Activated naive CD4-positive, alpha-beta T cell treated with anti-CD3 and anti-CD28 coated beads, Interleukin-2, amount 50 U/mL, for 72 hours (primary cell): ENCODE results near the gene IKBKE. TPM values are rescaled to one million over a fixed set of nuclear protein-coding genes. Genes with fewer than 3 reads are reported as not detected.

Source experiments
- ATAC-seq, 2 donors: fragments of 150-1000 bp; cut with Tn5 transposase; 2 replicates each; pipeline ENCODE4 v1.10.0; 2021; ENCODE audit warnings: mild to moderate bottlenecking in 2 of 2, moderate library complexity in 2 of 2
- DNase-seq, 2 donors: peaks; one replicate each; pipeline ENCODE4 v3.0.0; 2021 to 2022; ENCODE audit warnings: low spot score in 2 of 2
- H3K27ac Mint-ChIP-seq, 2 donors: one replicate each; pipeline ENCODE4 v1.8.0; 2022; ENCODE audit warnings: mild to moderate bottlenecking in 2 of 2, mixed read lengths in 2 of 2
- H3K36me3 Mint-ChIP-seq, 2 donors: one replicate each; pipeline ENCODE4 v1.8.0; 2022; ENCODE audit warnings: mixed read lengths in 2 of 2
- H3K9me3 Mint-ChIP-seq, 2 donors: one replicate each; pipeline ENCODE4 v1.8.0; 2022; ENCODE audit warnings: mixed read lengths in 2 of 2
- total RNA-seq, 2 donors: library from RNA; stranded (reverse); gene quantifications; one replicate each; pipeline ENCODE4 v1.2.3, GENCODE V29; 2022

The IKBKE gene
- total RNA-seq, 2 donors from 2014 or later, result 4.5 to 40.7 TPM

DNA sequence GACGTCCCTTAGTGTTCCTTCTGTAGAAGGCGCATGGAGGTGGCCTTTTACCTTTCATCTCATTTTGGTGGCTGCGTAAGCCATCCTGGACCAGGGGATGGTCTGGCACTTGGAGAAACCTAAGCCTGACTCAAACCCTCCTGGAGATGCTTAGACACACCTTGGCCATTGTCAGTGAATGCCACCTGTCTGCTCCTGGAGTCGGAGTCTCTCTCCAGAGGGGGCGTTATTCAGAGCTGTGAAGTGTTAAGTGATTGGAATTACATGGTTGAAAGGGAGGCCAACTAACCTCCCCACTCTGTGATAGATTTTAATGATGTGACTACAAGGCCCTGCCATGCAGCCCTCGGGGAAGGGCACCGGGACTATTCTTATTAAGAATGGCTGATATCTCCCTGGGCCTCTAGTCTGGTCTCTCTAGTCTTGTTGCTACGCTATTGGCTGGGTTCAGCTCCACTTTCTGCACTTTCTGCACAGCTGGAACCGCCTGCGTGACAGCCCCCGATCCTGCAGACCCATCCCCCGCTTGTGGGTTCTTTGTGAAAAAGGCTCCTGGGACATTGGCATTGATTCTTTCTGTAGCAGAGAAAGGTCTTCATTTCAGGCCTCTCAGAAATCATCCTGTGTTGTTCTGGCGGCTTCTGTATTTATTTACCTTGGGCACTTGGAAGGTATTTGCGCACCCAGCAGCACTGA is 41.2 kb downstream of the IKBKE start:
- ATAC-seq (no peak), DNase-seq (no peak)
- H3K27ac Mint-ChIP-seq, result no peak overlapping the region
- no peaks in the 10 kb centered on the region for H3K9me3 Mint-ChIP-seq
- peaks cover 0 to 5% of the 10 kb centered on the region in 2 donors for H3K36me3 Mint-ChIP-seq

DNA sequence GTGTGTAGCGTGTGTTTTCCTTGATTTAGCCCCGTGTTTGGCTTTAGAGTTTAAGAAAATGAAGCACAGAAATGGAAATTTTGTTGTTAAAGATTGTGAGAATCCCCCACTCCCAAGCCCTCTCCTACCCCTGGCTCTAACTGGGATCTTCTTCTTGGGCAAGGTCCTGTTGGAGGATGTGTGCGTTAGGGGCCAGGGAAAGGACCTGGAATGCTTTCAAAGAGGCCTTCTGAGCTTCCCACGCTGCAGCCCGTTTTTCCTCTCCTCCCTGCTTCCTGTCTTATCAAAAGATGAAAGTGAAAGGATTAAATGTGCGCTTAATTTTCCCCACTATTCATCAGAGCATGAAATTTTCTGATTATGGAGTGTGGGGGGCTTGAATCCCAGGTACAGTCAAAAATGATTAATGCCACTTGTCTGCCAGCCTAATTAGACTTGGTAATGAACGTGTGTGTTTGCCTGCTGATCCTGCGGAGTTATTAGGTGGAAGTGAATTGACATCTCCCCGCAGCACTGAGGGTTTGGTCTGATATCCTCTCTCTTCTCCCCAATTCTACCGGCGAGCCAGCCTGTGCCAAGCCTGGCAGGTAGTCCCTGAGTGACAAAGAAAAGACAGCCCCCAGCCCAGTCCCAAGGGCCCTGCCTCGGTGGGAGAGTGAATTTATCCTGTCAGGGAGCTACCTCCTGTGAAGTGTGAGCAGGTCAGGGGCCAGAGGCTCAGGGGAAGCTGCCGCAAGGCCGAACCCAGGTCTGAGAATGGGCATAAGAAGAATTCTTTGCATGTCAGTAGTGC is 42.0 kb downstream of the IKBKE start:
- ATAC-seq (no peak), DNase-seq (no peak)
- Mint-ChIP-seq H3K36me3 (peaks cover 0 to 5% of the 10 kb centered on the region in 2 donors), H3K27ac (no peak overlapping the region), H3K9me3 (no peaks in the 10 kb centered on the region)

DNA sequence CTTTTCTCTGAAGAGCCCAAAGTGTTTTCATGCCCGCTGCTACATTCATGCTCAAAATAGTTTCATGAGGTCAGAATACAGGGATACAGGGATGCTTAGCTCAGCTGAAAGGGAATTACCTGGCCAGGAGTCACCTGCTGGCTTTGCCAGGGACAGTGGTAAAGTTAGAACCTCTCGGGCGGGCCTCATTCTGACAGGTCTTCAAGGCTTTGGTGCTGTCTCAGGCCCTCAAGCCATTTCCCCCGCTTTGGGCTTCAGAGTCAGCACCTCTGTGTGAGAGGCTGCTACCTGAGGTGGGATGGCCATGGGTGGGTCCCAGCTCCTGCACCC is 42.5 kb downstream of the IKBKE start:
- Mint-ChIP-seq H3K36me3 (peaks cover 0 to 5% of the 10 kb centered on the region in 2 donors), H3K27ac (no peak overlapping the region), H3K9me3 (no peaks in the 10 kb centered on the region)
- no peak for ATAC-seq
- DNase-seq, result no peak

DNA sequence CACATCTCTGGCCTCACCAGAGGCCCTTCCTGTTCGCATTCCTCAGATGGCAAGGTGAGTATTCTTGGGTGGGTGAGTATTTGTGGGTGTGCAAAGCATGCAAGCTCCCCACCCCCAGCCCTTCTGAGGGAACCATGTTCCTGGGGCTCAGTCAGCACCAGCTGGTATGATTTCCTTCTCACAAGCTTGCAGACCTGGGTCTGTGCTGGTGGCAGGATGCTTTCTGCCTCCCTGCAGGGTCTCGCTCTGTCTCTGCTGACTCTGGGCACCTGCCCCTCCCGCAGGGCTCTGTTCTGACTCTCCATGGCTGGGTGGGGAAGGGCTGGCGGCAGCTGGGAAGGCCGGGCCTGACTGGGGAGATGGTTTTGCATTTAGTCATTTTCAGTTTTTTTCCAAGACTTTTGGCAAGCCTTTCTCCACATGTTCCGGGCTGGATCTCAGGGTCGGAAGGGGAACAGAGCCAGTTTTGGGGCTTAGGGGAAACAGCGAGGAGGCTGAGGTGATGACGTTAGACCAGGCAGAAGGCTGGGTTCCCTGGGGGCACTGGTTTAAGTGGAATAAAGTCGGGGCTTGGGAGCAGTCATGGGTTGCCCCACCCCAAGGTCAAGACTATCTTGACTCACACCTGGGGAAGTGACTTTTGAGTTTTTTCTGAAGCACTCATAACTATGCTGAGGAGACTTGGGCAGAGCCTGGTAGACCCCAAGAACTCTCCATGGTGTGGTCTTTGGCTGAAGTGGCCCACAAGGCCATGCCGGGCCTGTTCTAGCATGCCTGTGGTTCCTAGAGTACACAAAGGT is 43.2 kb downstream of the IKBKE start:
- no peak overlapping the region for H3K27ac Mint-ChIP-seq
- DNase-seq (no peak), ATAC-seq (peak in 1 of 2 donors; percentile 14)
- peaks cover 0 to 5% of the 10 kb centered on the region in 2 donors for H3K36me3 Mint-ChIP-seq
- H3K9me3 Mint-ChIP-seq, result no peaks in the 10 kb centered on the region

DNA sequence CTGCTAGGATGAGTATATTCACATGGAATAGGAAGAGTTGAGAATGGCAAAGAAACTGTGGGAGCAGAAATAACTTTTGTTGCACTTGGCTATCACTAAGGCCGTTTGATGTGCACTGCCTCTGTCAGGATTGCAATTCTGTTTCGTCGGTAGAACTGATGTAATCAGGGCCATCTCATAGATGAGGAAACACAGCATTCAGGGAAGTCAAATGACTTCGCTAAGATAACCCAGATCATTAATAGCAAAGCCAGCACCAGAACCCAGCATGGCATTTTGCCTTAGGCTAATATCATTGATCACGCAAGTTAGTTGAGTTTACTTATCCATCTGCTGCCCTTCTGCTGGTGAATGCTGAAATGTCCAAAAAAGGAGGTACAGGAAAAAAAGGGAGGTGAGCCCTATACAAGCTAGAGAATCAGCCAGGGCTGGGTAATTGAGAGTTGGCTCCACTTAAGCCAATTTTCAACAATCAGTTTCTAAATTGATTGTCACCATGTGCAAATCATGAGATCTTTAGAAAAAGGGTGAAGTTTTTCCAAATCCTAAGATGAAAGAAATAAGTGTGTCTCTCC is 44.6 kb downstream of the IKBKE start:
- DNase-seq (no peak), ATAC-seq (no peak)
- no peak overlapping the region for H3K27ac Mint-ChIP-seq

DNA sequence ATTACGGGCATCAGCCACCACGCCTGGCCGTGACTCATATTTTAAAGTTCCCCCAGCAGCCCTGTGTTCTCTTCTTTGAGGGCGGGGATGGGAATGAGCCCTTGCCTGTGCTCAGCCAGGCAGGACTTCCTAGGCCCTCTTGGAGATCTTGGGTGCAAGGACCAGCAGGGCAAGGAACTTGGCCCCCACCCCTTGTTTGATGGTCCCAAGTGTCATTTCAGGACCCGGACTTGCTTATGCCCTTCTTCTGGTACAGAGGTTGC is 46.4 kb downstream of the IKBKE start:
- DNase-seq, result no peak
- no peaks in the 10 kb centered on the region for H3K9me3 Mint-ChIP-seq
- H3K27ac Mint-ChIP-seq, result no peak overlapping the region
- no peak for ATAC-seq
- H3K36me3 Mint-ChIP-seq, result no peaks in the 10 kb centered on the region

More for the DNA sequence above, 44.6 kb downstream of the IKBKE start:
- Mint-ChIP-seq H3K9me3 (no peaks in the 10 kb centered on the region), H3K36me3 (no peaks in the 10 kb centered on the region)

DNA sequence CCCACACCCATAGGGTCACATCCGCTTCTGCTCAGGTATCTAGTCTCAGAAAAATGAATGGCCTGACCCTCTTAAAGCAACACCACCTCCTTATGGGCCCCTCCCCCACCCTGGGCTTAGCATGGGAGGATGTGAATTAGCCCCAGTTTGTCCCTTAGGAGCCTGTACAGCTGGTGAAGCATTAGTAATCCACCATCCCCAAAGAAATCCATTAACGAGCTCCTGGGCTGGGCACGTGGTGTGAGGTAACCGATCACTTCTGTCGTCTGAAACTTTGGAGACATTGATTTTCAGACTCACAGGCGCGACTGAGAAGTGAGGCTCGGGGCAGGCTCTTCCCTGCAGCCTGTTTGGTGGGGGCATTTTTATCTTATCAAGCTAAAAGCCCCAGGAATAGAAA is 47.5 kb downstream of the IKBKE start:
- DNase-seq (no peak), ATAC-seq (no peak)
- Mint-ChIP-seq H3K36me3 (no peaks in the 10 kb centered on the region), H3K27ac (no peak overlapping the region), H3K9me3 (no peaks in the 10 kb centered on the region)

DNA sequence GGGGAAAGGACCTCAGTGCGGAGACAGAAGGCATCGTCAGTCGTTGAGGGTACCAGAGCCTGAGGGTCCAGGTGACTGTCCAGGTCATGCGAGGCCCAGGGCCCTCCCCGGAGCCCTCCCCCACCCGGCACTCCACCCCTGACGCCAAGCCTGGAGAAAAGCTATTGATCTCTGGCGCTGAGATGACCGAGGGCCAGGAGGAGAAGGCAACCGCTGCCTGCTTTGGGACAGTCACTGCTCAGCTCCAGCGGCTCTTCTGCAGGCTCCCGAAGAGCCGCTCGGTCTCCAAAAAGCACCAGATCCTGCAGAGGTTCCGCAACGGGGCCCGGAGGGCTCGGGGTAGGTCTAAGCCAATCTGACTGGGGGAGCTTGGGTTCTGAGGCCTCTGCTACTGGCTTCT is 47.9 kb downstream of the IKBKE start:
- H3K9me3 Mint-ChIP-seq, result no peaks in the 10 kb centered on the region
- no peak for ATAC-seq
- H3K27ac Mint-ChIP-seq, result no peak overlapping the region
- H3K36me3 Mint-ChIP-seq, result no peaks in the 10 kb centered on the region
- DNase-seq, result no peak

DNA sequence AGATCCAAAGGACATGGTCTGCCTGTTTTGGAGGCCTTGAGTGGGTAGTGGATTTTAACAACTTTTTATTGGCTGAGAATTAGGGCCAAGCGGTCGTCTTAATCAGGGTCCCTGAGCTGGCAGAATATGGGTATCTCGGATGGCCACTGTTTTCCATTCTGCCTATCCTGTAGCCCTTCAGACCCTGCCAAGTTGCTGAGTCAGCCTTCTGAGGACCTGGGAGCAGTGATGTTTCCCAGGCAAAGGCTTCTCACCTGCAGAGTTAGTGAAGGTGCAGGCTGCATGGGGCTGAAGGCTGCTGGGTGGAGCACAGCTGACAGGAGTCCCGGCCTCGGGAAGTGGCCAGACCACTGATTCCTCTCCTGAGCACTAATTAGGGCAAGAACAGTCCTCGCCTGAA is 48.5 kb downstream of the IKBKE start:
- Mint-ChIP-seq H3K27ac (no peak overlapping the region), H3K9me3 (no peaks in the 10 kb centered on the region), H3K36me3 (no peaks in the 10 kb centered on the region)
- no peak for DNase-seq
- no peak for ATAC-seq

DNA sequence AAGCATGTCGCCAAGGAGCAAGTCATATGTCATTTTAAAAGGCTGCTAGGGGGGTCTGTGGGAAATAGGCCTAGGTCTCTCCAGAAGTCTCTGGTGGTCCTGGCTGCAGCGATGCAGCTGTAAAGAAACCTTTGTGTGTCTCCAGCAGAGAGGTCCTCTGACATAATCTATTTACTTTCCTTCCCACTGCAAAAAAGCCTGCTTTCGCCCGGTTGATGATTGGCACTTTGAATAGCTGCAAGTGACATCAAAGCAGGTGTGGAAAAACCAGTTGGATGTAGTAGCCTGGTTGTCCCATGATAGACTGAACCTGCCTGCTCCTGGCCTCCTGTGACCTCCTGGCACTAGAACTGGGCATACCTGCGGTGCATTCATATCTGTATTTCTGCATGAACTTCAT is 50.9 kb downstream of the IKBKE start:
- no peak for DNase-seq
- H3K27ac Mint-ChIP-seq, result no peak overlapping the region
- H3K36me3 Mint-ChIP-seq, result no peaks in the 10 kb centered on the region
- ATAC-seq, result no peak
- no peaks in the 10 kb centered on the region for H3K9me3 Mint-ChIP-seq

DNA sequence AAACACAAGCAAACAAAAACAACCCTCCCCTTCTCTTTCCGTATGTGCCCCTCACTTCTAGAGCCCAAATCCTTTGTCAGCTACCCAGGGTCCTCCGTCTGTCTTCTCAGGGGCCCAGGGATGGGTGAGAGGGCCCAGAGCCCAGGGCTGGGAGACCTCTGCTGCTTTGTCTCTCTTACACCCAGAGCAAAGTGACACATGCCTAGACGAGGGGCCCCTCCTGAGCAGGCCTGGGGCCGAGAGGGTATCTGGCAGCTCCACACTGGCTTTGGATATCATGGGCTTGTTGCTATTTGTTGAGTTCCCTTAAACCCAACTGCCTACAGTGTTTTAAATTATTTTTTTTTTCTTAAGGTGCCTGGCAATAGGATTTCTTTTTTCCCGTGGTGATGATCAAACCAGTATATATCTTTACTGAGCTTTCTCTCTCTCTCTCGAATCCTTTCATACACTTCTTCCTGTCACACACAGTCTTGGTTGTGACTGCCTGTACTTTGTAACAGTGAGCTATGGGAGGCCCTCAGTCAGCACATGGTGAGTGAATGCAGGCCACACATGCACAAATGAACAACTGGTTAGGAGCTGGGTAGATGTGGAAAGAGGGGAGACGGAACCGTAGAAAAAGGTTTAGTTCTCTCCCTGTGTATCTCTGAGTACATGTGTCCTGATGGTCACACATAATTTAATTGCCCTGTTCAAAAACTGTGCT is 51.6 kb downstream of the IKBKE start:
- Mint-ChIP-seq H3K9me3 (no peaks in the 10 kb centered on the region), H3K27ac (no peak overlapping the region), H3K36me3 (no peaks in the 10 kb centered on the region)
- ATAC-seq, result peak in 1 of 2 donors; percentile 21
- DNase-seq, result no peak

DNA sequence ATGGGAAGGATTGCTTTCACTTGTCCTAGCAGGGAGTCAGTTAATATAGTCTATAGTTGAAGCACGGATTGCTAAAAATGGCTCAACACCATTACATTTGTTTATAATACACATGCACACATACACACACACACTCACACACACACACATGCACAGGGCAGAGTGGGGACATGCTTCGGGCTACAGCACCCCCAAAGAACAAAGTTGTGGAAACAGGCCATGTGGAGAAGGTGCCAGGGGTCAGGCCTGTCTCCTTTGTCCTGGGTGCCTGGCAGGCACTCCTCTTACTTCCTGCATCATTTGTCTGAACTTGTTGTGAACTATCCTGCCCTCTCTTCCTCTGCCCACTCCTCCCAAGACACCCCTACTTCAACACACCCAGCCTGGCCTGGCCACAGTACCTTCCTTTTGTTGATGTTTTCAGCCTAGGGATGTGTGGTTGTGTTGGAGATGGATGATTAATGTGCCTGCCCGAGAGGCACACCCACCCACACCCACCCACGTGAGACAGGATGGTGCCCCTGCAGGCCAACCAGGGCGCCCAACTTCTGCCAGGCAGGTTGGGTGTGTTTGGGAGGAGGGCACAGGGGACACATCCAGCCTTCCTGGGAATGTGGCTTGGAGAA is 54.6 kb downstream of the IKBKE start:
- Mint-ChIP-seq H3K27ac (no peak overlapping the region), H3K36me3 (no peaks in the 10 kb centered on the region), H3K9me3 (no peaks in the 10 kb centered on the region)
- ATAC-seq (peak; percentile 11 to 63), DNase-seq (no peak)

DNA sequence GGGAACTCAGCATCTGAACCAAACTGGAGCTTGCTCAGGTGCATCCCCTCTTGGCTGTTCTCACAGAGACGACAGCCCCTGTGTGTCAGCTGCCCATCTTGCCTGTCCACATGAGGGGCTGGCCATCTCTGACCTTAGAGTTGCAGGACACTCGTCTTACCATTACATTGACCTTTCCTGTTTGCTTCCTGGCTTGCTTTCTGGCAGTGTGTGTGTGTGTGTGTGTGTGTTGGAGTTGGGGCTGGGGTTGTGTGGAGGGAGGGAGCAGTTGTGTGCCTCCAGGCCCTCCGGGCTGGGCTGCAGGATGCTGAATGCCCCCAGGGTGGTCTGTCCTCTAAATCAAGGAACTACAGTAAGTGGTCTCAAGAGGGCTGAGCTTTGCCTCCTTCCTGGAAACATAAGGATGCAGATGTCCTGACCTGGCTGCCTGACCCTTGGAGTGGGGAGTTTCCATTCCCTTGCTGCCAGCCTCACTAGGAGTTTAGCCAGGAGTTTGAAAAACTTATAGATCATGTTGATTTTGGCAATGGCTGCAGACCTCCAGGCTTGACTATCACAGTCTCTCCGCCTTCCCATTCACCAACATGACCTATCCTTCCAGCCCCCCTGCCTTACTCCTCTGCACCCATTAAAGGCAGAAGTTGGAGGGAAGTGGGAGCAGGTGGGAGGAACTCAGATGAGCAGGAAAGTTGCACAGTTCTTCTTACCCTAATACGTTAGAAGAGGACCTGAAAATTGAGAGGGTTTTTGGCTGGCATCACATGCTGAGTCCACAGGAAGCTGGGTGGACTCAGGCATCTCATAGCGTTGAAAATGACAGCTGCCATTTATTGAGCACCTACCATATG is 56.0 kb downstream of the IKBKE start:
- DNase-seq (no peak), ATAC-seq (no peak)
- Mint-ChIP-seq H3K27ac (no peak overlapping the region), H3K36me3 (no peaks in the 10 kb centered on the region), H3K9me3 (no peaks in the 10 kb centered on the region)

DNA sequence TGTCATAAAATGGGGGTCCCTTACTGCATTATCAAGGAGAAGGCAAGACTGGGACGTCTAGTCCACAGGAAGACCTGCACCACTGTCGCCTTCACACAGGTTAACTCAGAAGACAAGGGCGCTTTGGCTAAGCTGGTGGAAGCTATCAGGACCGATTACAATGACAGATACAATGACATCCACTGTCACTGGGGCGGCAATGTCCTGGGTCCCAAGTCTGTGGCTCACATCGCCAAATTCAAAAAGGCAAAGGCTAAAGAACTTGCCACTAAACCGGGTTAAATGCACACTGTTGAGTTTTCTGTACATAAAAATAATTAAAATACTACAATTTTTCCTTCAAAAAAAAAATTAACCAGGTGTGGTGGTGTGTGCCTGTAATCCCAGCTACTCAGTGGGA is 59.1 kb downstream of the IKBKE start:
- peak in 1 of 2 donors; percentile 9 for DNase-seq
- no peak for ATAC-seq
- H3K27ac Mint-ChIP-seq, result no peak overlapping the region
- no peaks in the 10 kb centered on the region for H3K9me3 Mint-ChIP-seq
- no peaks in the 10 kb centered on the region for H3K36me3 Mint-ChIP-seq

DNA sequence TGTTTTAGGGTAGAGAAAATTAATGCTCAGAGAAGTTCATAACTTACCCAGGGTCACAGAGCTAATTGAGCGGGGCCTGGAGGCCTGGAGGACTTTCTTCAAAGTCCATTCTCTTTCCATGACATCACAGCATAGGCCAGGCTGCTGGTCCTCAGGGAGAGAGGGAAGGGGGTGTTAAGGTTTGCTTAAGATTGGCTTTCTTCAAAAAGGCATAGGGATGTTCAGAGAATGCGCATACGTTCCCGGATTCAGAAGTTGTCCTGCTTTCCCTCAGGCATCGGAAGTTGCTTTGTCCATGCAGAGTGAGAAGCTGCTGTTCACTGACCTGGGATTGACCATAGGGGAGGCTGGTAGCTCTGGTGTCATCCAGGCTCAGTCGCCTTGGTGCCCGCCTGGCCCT is 62.1 kb downstream of the IKBKE start:
- DNase-seq, result peak in 1 of 2 donors; percentile 16
- ATAC-seq, result no peak
- Mint-ChIP-seq H3K9me3 (no peaks in the 10 kb centered on the region), H3K27ac (no peak overlapping the region), H3K36me3 (no peaks in the 10 kb centered on the region)

DNA sequence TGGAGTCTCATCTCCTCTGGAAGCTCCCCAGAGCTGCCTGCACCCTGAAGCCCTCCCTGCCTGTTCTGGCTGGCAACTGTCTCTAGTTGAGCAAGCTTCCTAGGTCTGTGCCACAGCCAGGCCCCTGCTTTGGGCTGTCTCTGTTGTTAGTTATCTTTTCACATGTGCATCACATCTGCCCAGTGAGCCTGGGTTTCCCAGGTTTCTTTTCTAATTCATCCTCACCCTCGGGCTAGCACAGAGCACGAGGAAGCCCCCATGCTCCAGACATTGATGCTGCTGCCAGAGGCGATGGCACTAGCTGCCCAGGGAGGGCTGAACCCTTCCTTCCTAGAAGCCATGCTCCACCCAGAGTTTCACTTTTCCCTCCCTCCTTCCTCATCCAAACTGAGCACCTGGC is 64.3 kb downstream of the IKBKE start:
- Mint-ChIP-seq H3K27ac (no peak overlapping the region), H3K36me3 (no peaks in the 10 kb centered on the region), H3K9me3 (no peaks in the 10 kb centered on the region)
- DNase-seq, result no peak
- ATAC-seq, result no peak
